Activated naive CD8-positive, alpha-beta T cell treated with anti-CD3 and anti-CD28 coated beads, Interleukin-2, amount 50 U/mL, for 24 hours (primary cell): Measurements from ENCODE around the gene GAGE12E.
"Not testable (repeated sequence)": the region's sequence is repeated elsewhere in the genome, so short reads cannot be mapped to it uniquely, and the experiment has no call there.

Experiments used
- ATAC-seq: fragments of 150-1000 bp; cut with Tn5 transposase; one replicate; pipeline ENCODE4 v1.10.0; 2021
- DNase-seq: peaks from one replicate; pipeline ENCODE4 v3.0.0; 2021
- H3K27ac Mint-ChIP-seq: one replicate; pipeline ENCODE4 v1.8.0; 2021; ENCODE audit warnings: mild to moderate bottlenecking, mixed read lengths
- H3K27me3 Mint-ChIP-seq: one replicate; pipeline ENCODE4 v1.8.0; 2021; ENCODE audit warnings: mixed read lengths
- H3K36me3 Mint-ChIP-seq: one replicate; pipeline ENCODE4 v1.8.0; 2021; ENCODE audit warnings: low read depth, mixed read lengths
- H3K4me1 Mint-ChIP-seq: one replicate; pipeline ENCODE4 v1.8.0; 2021; ENCODE audit warnings: mixed read lengths
- H3K4me3 Mint-ChIP-seq: one replicate; pipeline ENCODE4 v1.8.0; 2021; ENCODE audit warnings: mild to moderate bottlenecking, moderate library complexity, mixed read lengths
- H3K9me3 Mint-ChIP-seq: one replicate; pipeline ENCODE4 v1.8.0; 2021; ENCODE audit warnings: mixed read lengths

Gene GAGE12E, protein sequence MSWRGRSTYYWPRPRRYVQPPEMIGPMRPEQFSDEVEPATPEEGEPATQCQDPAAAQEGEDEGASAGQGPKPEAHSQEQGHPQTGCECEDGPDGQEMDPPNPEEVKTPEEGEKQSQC

DNA sequence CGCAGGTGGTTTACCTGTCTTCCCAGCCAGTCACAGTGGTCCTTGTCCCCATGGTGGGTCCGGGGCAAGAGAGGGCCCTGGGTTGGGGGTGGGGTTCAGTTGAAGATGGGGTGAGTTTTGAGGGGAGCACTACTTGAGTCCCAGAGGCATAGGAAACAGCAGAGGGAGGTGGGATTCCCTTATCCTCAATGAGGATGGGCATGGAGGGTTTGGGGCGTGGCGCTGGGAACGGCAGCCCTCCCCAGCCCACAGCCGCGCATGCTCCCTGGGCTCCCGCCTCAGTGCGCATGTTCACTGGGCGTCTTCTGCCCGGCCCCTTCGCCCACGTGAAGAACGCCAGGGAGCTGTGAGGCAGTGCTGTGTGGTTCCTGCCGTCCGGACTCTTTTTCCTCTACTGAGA, at the start of gene GAGE12E:
Gene GAGE12E, plus strand, starts transcription at position 301 of the 400 bp plus-strand sequence. CDS start 1,155 bp downstream, outside the sequence.
- not testable (repeated sequence) for H3K9me3 Mint-ChIP-seq, ATAC-seq, H3K27ac Mint-ChIP-seq, DNase-seq, H3K27me3 Mint-ChIP-seq, H3K4me3 Mint-ChIP-seq, H3K36me3 Mint-ChIP-seq, H3K4me1 Mint-ChIP-seq

DNA sequence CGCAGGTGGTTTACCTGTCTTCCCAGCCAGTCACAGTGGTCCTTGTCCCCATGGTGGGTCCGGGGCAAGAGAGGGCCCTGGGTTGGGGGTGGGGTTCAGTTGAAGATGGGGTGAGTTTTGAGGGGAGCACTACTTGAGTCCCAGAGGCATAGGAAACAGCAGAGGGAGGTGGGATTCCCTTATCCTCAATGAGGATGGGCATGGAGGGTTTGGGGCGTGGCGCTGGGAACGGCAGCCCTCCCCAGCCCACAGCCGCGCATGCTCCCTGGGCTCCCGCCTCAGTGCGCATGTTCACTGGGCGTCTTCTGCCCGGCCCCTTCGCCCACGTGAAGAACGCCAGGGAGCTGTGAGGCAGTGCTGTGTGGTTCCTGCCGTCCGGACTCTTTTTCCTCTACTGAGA, 19.2 kb upstream of the GAGE12E start, which contains the start of gene GAGE12C:
Gene GAGE12C, plus strand, starts transcription at position 301 of the 400 bp plus-strand sequence. CDS start 1,155 bp downstream, outside the sequence.
- H3K27me3 Mint-ChIP-seq, DNase-seq, ATAC-seq, H3K27ac Mint-ChIP-seq, H3K36me3 Mint-ChIP-seq, H3K9me3 Mint-ChIP-seq, H3K4me1 Mint-ChIP-seq, H3K4me3 Mint-ChIP-seq: not testable (repeated sequence)

DNA sequence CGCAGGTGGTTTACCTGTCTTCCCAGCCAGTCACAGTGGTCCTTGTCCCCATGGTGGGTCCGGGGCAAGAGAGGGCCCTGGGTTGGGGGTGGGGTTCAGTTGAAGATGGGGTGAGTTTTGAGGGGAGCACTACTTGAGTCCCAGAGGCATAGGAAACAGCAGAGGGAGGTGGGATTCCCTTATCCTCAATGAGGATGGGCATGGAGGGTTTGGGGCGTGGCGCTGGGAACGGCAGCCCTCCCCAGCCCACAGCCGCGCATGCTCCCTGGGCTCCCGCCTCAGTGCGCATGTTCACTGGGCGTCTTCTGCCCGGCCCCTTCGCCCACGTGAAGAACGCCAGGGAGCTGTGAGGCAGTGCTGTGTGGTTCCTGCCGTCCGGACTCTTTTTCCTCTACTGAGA, 9.7 kb upstream of the GAGE12E start, which contains the start of gene GAGE12D:
Gene GAGE12D, plus strand, starts transcription at position 301 of the 400 bp plus-strand sequence. CDS start 1,155 bp downstream, outside the sequence.
- ATAC-seq, H3K4me3 Mint-ChIP-seq, H3K4me1 Mint-ChIP-seq, DNase-seq, H3K27ac Mint-ChIP-seq, H3K9me3 Mint-ChIP-seq, H3K27me3 Mint-ChIP-seq, H3K36me3 Mint-ChIP-seq: not testable (repeated sequence)

DNA sequence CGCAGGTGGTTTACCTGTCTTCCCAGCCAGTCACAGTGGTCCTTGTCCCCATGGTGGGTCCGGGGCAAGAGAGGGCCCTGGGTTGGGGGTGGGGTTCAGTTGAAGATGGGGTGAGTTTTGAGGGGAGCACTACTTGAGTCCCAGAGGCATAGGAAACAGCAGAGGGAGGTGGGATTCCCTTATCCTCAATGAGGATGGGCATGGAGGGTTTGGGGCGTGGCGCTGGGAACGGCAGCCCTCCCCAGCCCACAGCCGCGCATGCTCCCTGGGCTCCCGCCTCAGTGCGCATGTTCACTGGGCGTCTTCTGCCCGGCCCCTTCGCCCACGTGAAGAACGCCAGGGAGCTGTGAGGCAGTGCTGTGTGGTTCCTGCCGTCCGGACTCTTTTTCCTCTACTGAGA, 9.5 kb downstream of the GAGE12E start, which contains the start of gene GAGE12F:
Gene GAGE12F, plus strand, starts transcription at position 301 of the 400 bp plus-strand sequence. CDS start 1,155 bp downstream, outside the sequence.
- H3K27me3 Mint-ChIP-seq, DNase-seq, H3K27ac Mint-ChIP-seq, H3K36me3 Mint-ChIP-seq, H3K4me3 Mint-ChIP-seq, H3K4me1 Mint-ChIP-seq, ATAC-seq, H3K9me3 Mint-ChIP-seq: not testable (repeated sequence)

DNA sequence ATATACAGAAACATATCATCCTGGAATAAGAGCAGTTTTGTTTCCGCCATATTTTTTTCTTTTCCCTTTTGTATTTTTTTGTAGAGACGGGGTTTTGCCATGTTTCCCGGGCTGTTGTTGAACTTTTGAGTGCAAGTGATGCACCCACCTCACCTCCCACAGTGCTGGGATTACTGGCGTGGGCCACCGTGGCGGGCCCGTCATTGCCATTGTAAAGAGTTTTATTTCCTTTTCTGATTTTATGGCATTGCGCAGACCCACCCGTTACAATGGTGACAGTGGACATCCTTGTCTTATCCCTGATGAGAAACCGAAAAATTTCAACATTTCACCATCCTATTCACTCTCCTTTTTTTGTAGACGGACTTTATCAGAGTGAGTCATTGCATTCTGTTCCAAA, 17.6 kb downstream of the GAGE12E start:
- not testable (repeated sequence) for H3K27ac Mint-ChIP-seq, H3K9me3 Mint-ChIP-seq

DNA sequence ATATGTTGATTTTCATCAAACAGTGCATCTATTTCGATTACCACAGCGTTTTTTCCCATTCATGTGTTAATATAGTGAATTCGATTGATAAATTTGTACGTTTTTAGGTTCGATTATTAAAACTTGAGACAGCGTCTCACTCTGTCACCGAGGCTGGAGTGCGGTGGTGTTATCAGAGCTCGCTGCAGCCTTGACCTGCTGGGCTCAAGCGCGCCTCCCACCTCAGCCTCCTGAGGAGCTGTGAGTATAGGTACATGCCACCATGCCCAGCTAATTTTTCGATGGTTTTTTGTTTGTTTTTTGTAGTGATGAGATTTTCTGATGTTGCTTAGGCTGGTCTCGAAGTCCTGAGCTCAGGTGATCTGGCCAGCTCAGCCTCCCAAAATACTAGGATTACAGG, 18.1 kb downstream of the GAGE12E start:
- H3K4me1 Mint-ChIP-seq, H3K27me3 Mint-ChIP-seq, H3K27ac Mint-ChIP-seq, DNase-seq, H3K9me3 Mint-ChIP-seq, ATAC-seq, H3K36me3 Mint-ChIP-seq, H3K4me3 Mint-ChIP-seq: not testable (repeated sequence)

More for the DNA sequence above, 17.6 kb downstream of the GAGE12E start:
- not testable (repeated sequence) for H3K4me3 Mint-ChIP-seq, H3K27me3 Mint-ChIP-seq, H3K4me1 Mint-ChIP-seq, H3K36me3 Mint-ChIP-seq, ATAC-seq, DNase-seq

DNA sequence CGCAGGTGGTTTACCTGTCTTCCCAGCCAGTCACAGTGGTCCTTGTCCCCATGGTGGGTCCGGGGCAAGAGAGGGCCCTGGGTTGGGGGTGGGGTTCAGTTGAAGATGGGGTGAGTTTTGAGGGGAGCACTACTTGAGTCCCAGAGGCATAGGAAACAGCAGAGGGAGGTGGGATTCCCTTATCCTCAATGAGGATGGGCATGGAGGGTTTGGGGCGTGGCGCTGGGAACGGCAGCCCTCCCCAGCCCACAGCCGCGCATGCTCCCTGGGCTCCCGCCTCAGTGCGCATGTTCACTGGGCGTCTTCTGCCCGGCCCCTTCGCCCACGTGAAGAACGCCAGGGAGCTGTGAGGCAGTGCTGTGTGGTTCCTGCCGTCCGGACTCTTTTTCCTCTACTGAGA, 19.0 kb downstream of the GAGE12E start, which contains the start of gene GAGE12G:
Gene GAGE12G, plus strand, starts transcription at position 301 of the 400 bp plus-strand sequence. CDS start 1,155 bp downstream, outside the sequence.
- not testable (repeated sequence) for DNase-seq, H3K27ac Mint-ChIP-seq, H3K4me1 Mint-ChIP-seq, H3K36me3 Mint-ChIP-seq, H3K9me3 Mint-ChIP-seq, ATAC-seq, H3K27me3 Mint-ChIP-seq, H3K4me3 Mint-ChIP-seq

DNA sequence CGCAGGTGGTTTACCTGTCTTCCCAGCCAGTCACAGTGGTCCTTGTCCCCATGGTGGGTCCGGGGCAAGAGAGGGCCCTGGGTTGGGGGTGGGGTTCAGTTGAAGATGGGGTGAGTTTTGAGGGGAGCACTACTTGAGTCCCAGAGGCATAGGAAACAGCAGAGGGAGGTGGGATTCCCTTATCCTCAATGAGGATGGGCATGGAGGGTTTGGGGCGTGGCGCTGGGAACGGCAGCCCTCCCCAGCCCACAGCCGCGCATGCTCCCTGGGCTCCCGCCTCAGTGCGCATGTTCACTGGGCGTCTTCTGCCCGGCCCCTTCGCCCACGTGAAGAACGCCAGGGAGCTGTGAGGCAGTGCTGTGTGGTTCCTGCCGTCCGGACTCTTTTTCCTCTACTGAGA, 28.6 kb downstream of the GAGE12E start, which contains the start of gene GAGE12H:
Gene GAGE12H, plus strand, starts transcription at position 301 of the 400 bp plus-strand sequence. CDS start 1,155 bp downstream, outside the sequence.
- not testable (repeated sequence) for H3K4me1 Mint-ChIP-seq, H3K9me3 Mint-ChIP-seq, DNase-seq, H3K36me3 Mint-ChIP-seq, H3K4me3 Mint-ChIP-seq, ATAC-seq, H3K27ac Mint-ChIP-seq, H3K27me3 Mint-ChIP-seq

DNA sequence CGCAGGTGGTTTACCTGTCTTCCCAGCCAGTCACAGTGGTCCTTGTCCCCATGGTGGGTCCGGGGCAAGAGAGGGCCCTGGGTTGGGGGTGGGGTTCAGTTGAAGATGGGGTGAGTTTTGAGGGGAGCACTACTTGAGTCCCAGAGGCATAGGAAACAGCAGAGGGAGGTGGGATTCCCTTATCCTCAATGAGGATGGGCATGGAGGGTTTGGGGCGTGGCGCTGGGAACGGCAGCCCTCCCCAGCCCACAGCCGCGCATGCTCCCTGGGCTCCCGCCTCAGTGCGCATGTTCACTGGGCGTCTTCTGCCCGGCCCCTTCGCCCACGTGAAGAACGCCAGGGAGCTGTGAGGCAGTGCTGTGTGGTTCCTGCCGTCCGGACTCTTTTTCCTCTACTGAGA, 38.1 kb downstream of the GAGE12E start, which contains the start of gene GAGE2A:
Gene GAGE2A, plus strand, starts transcription at position 301 of the 400 bp plus-strand sequence. CDS start 1,155 bp downstream, outside the sequence.
- H3K27me3 Mint-ChIP-seq, H3K4me3 Mint-ChIP-seq, H3K9me3 Mint-ChIP-seq, H3K4me1 Mint-ChIP-seq, DNase-seq, ATAC-seq, H3K27ac Mint-ChIP-seq, H3K36me3 Mint-ChIP-seq: not testable (repeated sequence)

DNA sequence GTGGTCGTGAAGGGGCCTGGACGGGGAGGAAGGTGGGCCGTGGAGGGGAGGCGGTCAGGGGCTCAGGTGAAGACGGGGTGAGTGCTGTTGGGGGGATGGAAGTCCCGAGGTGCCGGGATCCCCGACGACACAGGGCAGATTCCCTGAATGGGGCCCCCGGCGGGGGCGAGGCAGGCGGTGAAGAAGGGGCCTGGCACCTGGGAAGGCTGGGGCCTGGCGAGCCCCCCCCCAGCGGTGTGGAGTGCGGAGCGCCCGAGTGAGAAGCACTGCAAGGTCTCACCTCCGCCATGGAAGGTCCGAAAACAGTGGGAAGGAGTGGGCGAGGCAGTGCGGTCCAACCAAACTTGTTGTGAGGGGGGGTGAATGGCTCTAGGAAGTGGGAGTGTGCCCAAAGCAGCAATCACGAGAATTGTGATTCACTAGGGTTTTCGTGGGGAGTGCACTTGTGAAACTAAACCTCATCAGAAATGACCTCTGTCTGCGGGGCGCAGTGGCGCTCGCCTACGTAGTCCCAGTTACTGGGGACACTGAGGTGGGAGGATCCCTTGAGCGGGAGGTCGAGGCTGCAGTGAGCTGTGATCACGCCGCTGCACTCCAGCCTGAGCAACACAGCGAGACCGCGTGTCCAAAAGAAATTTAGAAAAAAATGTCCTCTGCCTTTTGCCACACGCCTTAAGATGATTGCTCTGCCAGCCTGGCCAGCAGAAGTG, 38.8 kb downstream of the GAGE12E start:
- H3K27ac Mint-ChIP-seq, H3K9me3 Mint-ChIP-seq, H3K4me1 Mint-ChIP-seq, H3K36me3 Mint-ChIP-seq, H3K4me3 Mint-ChIP-seq, H3K27me3 Mint-ChIP-seq, ATAC-seq: not testable (repeated sequence)
- peak; percentile 1 for DNase-seq

DNA sequence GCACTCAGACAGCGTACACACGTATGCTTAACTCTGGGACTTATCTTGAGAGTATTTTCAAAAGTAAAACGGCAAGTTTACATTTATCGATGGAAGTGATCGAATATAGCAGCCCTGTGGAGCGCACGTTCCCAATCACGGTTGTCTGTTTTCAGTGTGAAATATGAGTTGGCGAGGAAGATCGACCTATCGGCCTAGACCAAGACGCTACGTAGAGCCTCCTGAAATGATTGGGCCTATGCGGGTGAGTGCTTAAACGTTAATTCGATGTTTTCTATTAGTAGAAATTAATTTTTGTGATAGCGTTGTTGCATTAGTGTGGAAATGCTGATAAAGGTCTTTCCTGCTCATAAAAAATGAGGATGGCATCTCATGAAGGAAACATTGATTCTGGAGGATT, 39.4 kb downstream of the GAGE12E start:
- H3K4me3 Mint-ChIP-seq, H3K4me1 Mint-ChIP-seq, H3K36me3 Mint-ChIP-seq, H3K9me3 Mint-ChIP-seq, DNase-seq, H3K27ac Mint-ChIP-seq, H3K27me3 Mint-ChIP-seq, ATAC-seq: not testable (repeated sequence)

DNA sequence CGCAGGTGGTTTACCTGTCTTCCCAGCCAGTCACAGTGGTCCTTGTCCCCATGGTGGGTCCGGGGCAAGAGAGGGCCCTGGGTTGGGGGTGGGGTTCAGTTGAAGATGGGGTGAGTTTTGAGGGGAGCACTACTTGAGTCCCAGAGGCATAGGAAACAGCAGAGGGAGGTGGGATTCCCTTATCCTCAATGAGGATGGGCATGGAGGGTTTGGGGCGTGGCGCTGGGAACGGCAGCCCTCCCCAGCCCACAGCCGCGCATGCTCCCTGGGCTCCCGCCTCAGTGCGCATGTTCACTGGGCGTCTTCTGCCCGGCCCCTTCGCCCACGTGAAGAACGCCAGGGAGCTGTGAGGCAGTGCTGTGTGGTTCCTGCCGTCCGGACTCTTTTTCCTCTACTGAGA, 47.6 kb downstream of the GAGE12E start, which contains the start of gene GAGE1:
Gene GAGE1, plus strand, starts transcription at position 301 of the 400 bp plus-strand sequence. CDS start 1,155 bp downstream, outside the sequence.
- H3K27ac Mint-ChIP-seq, DNase-seq, H3K27me3 Mint-ChIP-seq, H3K4me1 Mint-ChIP-seq, ATAC-seq, H3K36me3 Mint-ChIP-seq, H3K4me3 Mint-ChIP-seq, H3K9me3 Mint-ChIP-seq: not testable (repeated sequence)
